AG20443 (cell line): Measurements from ENCODE around the gene SH2B3.
"Not testable (repeated sequence)": the region's sequence is repeated elsewhere in the genome, so short reads cannot be mapped to it uniquely, and the experiment has no call there.

ENCODE experiments used
- DNase-seq: peaks from one replicate; pipeline ENCODE4 v3.0.0; 2012; ENCODE audit warnings: low spot score, mixed read lengths

SH2B3 gene

DNA sequence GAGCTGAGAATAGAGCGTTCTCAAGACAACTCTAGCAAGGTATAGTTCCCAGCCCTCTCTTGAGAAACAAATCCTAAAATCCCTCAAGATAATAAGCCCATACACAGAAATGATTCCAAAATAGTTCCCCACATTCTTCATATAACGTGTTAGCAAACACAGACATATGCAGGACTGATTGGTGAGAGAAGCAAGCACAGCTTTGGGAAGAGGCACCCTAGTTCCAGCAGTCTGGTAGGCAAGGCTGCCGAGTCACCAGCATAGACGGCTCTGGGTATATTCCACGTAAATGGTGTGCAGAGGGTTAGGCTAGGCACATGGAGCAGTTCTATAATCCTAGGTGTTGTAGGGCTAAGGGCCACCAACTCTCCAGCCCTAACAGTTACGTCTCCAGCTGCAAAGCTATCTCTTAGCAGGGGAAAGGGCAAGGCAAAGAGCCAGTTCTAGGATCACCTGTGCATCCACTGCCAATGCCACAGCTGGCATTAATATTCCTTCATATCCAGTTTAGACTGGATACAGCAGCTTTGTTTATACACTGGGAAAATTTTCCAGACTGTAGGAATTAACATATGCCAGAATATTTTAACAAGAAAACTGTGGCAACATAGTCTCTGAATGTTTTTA, 52.9 kb downstream of the SH2B3 start:
- no peak for DNase-seq

DNA sequence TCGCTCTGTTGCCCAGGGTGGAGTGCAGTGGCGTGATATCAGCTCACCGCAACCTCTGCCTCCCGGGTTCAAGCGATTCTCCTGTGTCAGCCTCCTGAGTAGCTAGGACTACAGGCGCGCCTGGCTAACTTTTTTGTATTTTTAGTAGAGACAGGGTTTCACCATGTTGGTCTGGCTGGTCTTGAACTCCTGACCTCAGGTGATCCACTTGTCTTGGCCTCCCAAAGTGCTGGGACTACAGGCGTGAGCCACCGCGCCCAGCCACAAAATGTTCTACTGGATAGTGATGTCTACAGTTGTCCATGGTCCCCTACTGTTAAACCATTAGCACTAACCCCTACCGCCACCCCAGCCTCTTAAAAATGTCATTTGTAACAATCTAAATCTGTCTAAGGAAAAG, 54.4 kb downstream of the SH2B3 start:
- not testable (repeated sequence) for DNase-seq

DNA sequence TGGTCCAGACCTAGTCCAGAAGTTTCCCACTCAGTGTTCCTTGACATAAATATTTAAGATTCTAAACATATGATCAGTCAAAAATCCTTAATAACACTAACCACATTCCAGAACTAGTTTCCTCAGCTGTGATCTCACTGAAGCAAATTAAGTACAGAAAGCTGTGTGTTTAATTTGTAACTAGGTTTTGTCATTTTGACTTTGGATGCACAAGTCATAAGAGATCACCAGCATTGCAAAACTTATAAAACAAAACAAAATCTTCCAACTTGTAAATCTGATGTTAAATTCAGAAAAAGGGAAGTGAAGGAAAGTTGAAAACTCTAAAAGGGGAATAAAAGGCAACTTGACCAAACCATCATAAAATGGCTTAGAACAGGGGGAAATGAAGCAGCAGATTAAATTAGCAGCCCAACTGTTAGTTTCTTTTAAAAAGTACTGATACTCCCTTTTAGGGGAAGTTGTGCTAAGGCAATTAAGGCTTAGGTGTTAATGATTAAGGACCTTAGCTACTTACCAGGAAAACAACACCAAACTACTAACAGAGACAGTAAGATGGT, 56.6 kb downstream of the SH2B3 start:
- DNase-seq = peak; percentile 54

DNA sequence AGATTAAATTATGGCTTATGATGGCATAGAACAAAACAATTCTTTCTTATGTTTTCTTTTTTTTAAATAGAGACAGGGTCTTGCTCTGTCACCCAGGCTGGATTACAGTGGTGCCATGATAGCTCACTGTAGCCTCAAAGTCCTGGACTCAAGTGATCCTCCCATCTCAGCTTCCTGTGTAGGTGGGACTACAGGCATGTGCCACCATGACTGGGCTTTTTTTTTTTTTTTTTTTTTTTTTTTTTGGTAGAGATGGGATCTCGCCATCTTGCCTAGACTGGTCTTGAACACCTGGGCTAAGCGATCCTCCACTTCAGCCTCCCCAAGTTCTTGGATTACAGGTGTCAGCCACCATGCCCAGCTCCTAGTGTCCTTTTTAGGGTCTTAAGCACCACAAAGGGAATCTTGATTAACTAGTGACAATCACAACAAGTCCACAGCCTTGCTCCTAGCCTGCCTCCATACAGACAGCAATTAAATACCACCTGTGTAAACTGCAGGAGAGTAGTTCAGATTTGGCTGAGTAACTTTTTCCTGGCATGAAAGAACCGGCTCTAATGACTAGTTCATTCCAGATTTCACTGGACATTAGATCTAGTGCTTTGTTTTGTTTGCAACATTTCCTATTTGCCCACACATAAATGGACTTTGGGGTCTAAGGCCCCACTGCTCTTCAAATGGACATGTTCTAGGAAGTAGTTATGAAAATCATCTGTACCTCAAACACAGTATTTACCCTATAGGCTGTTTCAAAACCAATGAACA, 61.6 kb downstream of the SH2B3 start:
- no peak for DNase-seq

DNA sequence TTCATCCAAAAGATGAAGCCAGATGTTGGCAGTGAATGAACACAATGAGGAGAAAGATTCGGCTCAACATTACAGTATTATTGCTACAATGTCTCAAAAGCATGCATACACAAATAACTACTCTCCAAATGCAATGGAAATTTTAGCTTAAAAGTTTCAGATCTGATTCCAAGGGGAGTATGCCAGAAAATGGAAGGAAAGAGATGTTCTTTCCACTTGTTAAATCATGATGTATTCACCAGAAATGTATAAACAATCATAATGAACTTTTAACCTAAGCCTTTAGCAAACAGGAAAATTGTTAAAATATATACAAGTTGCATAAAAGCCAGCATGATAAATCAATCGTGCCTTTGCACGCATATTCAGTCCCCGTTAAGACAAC, 62.1 kb downstream of the SH2B3 start:
- DNase-seq = no peak

DNA sequence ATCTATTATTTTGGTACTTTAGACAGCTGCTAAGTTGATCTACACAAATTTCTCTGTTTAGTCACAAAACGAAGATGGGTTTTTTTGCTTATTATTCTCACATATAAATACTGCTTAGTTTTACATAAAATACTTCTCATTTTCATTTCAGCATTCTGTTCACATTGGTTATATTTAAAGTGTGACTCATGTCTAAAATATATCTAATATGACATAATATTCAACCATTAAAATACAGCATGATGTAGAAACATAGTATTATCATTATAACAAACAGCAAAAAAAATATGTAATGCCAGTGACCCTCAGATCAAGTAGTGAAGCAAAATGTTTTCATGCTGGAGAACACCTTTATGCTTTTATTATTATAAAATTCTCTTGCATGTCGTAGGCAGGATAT, 63.7 kb downstream of the SH2B3 start:
- no peak for DNase-seq

DNA sequence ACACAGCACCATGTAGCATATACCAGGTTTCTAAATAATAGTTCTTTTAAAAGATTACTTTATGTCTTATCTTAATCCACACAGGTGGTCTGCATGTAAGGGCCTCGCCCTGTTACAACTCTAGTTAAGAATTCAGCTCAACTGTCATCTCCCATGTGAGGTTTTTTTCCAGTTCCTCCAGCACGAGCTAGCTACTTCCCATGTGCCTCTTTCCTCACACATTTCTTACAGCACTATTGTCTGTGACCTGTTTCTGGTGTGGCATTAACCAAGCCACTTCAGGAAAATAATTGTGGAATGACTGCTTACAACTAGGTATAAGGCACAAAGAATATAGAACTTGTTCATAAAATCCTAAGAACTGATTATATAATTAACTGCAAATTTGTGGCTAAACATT, 65.5 kb downstream of the SH2B3 start:
- DNase-seq = no peak

DNA sequence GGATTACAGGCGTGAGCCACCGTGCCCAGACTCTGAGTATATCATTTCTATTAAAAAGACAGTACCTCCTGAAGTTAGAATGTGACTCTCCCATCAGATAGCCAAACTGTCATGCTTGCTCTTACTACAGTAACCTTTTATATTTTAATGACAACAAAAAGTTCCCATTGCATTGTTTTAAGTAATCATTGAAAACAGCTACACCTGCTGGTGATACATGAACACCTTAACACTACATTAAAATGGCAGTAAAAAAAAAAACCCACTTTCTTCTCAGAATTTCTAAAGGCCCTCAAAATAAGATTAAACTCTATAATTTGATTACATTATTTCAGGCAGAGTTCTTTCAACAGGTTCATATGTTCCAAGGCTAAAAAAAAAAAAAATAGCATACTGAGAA, 76.7 kb downstream of the SH2B3 start:
- DNase-seq = no peak

DNA sequence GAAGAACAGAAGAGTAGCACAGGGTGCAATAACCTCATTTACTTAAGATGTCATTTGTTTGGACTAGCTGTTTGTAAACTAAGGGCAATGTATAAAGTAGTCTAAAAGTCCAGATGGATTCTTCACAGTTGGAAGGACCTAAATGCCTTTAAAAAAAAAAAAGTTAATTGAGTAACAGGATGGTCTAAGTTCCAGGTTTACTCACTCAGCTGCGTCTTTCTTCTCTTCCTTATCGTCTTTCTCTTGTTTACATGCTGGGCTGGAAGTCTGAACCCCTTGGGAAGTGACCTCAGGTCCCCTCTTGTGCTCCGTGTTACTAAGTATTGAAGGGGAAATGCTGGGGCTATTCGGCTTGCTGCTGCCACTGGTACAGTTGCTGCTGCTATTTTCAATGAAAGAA, 82.5 kb downstream of the SH2B3 start:
- no peak for DNase-seq

DNA sequence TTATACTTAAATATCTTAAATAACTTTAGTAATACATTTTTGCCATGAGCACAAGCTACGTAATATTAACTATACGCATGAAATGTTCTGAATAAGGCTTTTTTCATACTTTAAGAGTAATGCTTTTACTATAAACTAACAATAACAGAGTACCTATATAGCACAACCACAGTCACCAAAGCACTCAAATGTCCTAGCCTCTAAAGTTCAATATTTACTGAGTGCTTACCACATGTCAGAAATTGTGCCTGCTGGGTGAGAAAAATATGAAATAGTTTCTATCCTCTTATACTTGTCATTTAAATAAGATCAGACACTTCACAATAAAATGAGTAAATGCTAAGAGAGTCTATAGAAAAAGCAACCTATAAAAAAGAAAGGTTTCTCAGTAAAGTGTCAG, 83.1 kb downstream of the SH2B3 start:
- no peak for DNase-seq

DNA sequence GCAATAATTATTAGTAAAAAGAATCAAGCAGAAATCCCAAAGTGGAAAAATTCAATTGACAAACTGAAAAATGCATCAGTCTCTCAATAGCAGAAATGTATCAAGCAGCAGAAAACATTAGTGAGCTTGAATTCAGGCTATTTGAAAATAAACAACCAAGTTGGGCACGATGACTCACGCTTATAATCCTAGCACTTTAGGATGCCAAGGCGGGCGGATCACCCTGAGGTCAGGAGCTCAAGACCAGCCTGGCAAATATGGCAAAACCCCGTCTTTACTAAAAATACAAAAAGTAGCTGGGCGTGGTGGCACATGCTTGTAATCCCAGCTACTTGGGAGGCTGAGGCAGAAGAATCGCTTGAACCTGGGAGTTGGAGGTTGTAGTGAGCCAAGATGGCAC, 87.3 kb downstream of the SH2B3 start:
- not testable (repeated sequence) for DNase-seq

DNA sequence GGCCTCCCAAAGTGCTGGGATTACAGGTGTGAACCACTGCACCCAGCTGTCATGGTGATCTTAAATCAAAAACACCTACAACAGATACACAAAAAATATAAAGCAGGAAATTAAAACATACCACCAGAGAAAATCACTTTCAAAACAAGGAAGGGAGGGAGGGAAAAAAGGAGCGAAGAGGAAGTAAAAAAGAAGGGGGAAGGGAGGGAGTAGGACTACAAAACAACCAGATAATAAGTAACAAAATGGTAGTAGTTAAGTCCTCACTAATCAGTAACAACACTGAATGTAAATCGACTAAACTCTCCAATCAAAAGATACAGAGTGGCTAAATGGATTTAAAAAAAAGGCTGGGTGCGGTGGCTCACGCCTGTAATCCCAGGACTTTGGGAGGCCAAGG, 89.0 kb downstream of the SH2B3 start:
- no peak for DNase-seq
